SU-DHL-6 (cell line): Measurements from ENCODE around the gene CRYBA4.

Source experiments
- H2AFZ ChIP-seq: fragments of 200-600 bp; sonication (generic); 2 replicates; pipeline ENCODE4 v1.6.1; 2014; ENCODE audit warnings: low read depth, mild to moderate bottlenecking, moderate library complexity, mixed read lengths, antibody characterized with exemption, low read length; ENCODE audit not compliant: severe bottlenecking
- H3F3A ChIP-seq: fragments of 200-600 bp; shearing (Covaris generic); 2 replicates; pipeline ENCODE4 v1.6.0; 2016; ENCODE audit warnings: antibody characterized with exemption, mild to moderate bottlenecking; ENCODE audit not compliant: insufficient read depth
- H3K27ac ChIP-seq: fragments of 200-600 bp; sonication (generic); 2 replicates; pipeline ENCODE4 v1.5.1; 2016; ENCODE audit warnings: low read depth, mild to moderate bottlenecking, low read length, moderate library complexity, mixed read lengths
- H3K27me3 ChIP-seq: fragments of 200-600 bp; sonication (generic), shearing (Covaris generic); 2 replicates; pipeline ENCODE4 v1.6.0; 2014; ENCODE audit warnings: mild to moderate bottlenecking, low read length
- H3K36me3 ChIP-seq: fragments of 200-600 bp; sonication (generic); 2 replicates; pipeline ENCODE4 v1.6.1; 2014; ENCODE audit warnings: mild to moderate bottlenecking, low read length, mixed read lengths
- H3K4me2 ChIP-seq: fragments of 300-600, 200-600 bp; shearing (Covaris generic), sonication (generic); 2 replicates; pipeline ENCODE4 v1.6.0; 2014; ENCODE audit warnings: low read length, low read depth, mild to moderate bottlenecking; ENCODE audit not compliant: poor library complexity, severe bottlenecking
- H3K4me3 ChIP-seq: fragments of 200-600 bp; sonication (generic); 2 replicates; pipeline ENCODE4 v1.5.1; 2014; ENCODE audit warnings: antibody characterized with exemption, low read length, mild to moderate bottlenecking, mixed read lengths; ENCODE audit not compliant: insufficient read depth, poor library complexity, severe bottlenecking
- H3K79me2 ChIP-seq: fragments of 200-600 bp; sonication (generic); 2 replicates; pipeline ENCODE4 v1.6.1; 2014; ENCODE audit warnings: mild to moderate bottlenecking, low read length, moderate library complexity; ENCODE audit not compliant: insufficient read depth
- H3K9ac ChIP-seq: fragments of 200-600 bp; sonication (generic); 2 replicates; pipeline ENCODE4 v1.7.0; 2014; ENCODE audit warnings: mild to moderate bottlenecking, low read length
- H3K9me2 ChIP-seq: fragments of 200-600 bp; sonication (generic); replicated peaks from 2 replicates; pipeline ENCODE4 v1.6.1; 2014; ENCODE audit warnings: low read length; ENCODE audit not compliant: insufficient read depth
- H3K9me3 ChIP-seq: fragments of 200-600 bp; sonication (generic); 2 replicates; pipeline ENCODE4 v1.6.1; 2014; ENCODE audit warnings: low read length, mixed read lengths; ENCODE audit not compliant: insufficient read depth
- H4K20me1 ChIP-seq: fragments of 200-600 bp; sonication (generic); 2 replicates; pipeline ENCODE4 v1.6.1; 2014; ENCODE audit warnings: low read depth, mild to moderate bottlenecking, antibody characterized with exemption, low read length, moderate library complexity, mixed read lengths
- EZH2phosphoT487 ChIP-seq: fragments of 200-600 bp; sonication (generic), shearing (Covaris generic); conservative IDR thresholded peaks from 2 replicates; pipeline ENCODE4 v1.6.1; 2018; ENCODE audit warnings: mild to moderate bottlenecking, antibody characterized with exemption, low read length, moderate library complexity, mixed read lengths
- TF ChIP-seq, protein P1 (sequence below): fragments of 200-600 bp; sonication (generic); IDR thresholded peaks from one replicate; pipeline ENCODE4 v1.5.1; 2017; ENCODE audit warnings: antibody characterized with exemption, mild to moderate bottlenecking, low read length, moderate library complexity; ENCODE audit not compliant: insufficient read depth, poor library complexity, severe bottlenecking

Gene CRYBA4

DNA sequence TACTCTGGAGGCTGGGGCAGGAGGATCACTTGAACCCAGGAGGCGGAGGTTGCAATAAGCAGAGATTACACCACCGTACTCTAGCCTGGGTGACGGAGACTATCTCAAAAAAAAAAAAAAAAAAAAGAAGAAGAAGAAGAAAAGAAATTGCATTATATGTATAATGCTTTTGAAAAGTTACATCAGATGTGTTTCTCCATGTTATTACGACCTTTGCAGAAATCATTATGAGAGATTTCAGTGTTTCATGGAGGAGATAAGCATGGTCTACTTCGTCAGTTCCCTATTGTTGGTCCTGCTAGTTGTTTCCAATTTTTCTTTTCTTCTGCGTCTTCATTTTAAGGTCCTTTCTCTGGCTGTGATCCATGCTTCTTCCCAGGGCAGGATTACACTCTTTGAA is 38.6 kb downstream of the CRYBA4 start:
- Histone ChIP-seq H3K4me2 (no peak overlapping the region), H2AFZ (no peak overlapping the region), H3K36me3 (no peaks in the 10 kb centered on the region), H3K79me2 (no peaks in the 10 kb centered on the region), H3K9ac (no peak overlapping the region), H3K27ac (no peak overlapping the region), H3F3A (peaks cover 15% of the 10 kb centered on the region), H3K9me3 (no peaks in the 10 kb centered on the region), H3K27me3 (no peaks in the 10 kb centered on the region), H4K20me1 (no peaks in the 10 kb centered on the region), H3K9me2 (no peaks in the 10 kb centered on the region), H3K4me3 (no peak overlapping the region)
- TF ChIP-seq EZH2phosphoT487: no peak
- TF ChIP-seq, protein P1, sequence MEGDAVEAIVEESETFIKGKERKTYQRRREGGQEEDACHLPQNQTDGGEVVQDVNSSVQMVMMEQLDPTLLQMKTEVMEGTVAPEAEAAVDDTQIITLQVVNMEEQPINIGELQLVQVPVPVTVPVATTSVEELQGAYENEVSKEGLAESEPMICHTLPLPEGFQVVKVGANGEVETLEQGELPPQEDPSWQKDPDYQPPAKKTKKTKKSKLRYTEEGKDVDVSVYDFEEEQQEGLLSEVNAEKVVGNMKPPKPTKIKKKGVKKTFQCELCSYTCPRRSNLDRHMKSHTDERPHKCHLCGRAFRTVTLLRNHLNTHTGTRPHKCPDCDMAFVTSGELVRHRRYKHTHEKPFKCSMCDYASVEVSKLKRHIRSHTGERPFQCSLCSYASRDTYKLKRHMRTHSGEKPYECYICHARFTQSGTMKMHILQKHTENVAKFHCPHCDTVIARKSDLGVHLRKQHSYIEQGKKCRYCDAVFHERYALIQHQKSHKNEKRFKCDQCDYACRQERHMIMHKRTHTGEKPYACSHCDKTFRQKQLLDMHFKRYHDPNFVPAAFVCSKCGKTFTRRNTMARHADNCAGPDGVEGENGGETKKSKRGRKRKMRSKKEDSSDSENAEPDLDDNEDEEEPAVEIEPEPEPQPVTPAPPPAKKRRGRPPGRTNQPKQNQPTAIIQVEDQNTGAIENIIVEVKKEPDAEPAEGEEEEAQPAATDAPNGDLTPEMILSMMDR: no peak

DNA sequence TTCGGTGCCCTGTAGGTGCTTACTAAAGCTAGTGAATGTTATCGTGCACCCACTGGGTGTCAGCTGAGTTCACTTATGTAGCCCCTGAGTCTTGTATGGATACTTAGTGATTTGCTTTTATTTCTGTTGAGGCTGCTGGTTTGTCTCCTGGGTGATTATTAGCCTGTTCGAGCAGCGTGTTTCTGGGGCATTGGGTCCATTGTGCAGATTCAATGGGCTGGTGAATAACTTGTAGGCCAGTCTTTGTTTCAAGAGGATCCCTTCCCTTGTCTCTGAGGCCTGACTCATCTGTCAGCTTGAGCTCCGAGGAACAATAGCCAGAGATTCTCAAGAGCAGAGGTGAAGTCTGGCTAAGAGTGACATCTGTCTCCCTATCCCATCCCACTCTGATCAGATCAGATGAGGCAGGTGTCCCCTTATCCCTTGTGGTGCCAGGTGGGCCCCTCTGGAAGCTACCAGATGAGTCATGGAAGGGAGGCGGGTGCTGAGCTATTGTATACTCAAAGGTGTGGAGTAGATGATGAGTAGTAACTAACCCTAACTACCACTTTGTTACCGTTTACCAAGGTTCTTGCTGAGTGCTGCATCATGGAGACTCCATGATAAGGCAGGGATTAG is 39.3 kb downstream of the CRYBA4 start:
- Histone ChIP-seq H3K27ac (no peak overlapping the region), H3F3A (peaks cover 15% of the 10 kb centered on the region), H2AFZ (no peak overlapping the region), H3K9ac (no peak overlapping the region), H4K20me1 (no peaks in the 10 kb centered on the region), H3K4me3 (no peak overlapping the region), H3K36me3 (no peaks in the 10 kb centered on the region), H3K27me3 (no peaks in the 10 kb centered on the region), H3K79me2 (no peaks in the 10 kb centered on the region), H3K9me3 (no peaks in the 10 kb centered on the region), H3K9me2 (no peaks in the 10 kb centered on the region), H3K4me2 (no peak overlapping the region)
- no peak for TF ChIP-seq EZH2phosphoT487
- TF ChIP-seq, protein P1: no peak

DNA sequence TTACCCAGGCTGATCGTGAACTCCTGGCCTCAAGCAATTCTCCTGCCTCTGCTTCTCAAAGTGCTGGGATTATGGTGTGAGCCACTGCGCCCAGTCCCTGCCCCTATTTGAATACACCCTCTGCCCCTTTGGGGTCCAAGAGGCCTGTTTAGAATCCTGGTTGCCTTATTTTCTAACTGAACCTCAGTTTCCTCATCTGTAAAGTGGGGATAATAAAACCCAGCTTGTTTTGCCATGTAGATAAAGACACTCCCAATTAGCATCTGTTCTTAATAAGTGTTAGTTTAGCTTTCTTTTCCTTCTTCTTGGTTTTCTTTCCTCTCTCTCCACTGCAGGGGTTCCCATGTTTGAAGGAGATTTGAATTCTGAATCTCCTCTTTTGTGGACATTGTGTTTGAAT is 40.4 kb downstream of the CRYBA4 start:
- Histone ChIP-seq H3F3A (peaks cover 15% of the 10 kb centered on the region), H3K27ac (no peak overlapping the region), H3K9me2 (no peaks in the 10 kb centered on the region), H3K4me3 (no peak overlapping the region), H3K9ac (no peak overlapping the region), H3K27me3 (no peaks in the 10 kb centered on the region), H3K9me3 (no peaks in the 10 kb centered on the region), H4K20me1 (no peaks in the 10 kb centered on the region), H3K4me2 (no peak overlapping the region), H3K79me2 (no peaks in the 10 kb centered on the region), H2AFZ (no peak overlapping the region), H3K36me3 (no peaks in the 10 kb centered on the region)
- TF ChIP-seq, protein P1: no peak
- TF ChIP-seq EZH2phosphoT487: no peak
